NCI-H187 (cell line): ENCODE measurements around the gene TTC1.
A peak's percentile ranks its signal among the peaks of the same experiment; 100 is the strongest.
"Not testable (repeated sequence)": the region's sequence is repeated elsewhere in the genome, so short reads cannot be mapped to it uniquely, and the experiment has no call there.

Source experiments
- DNase-seq, 2 experiments: peaks; one replicate each; lab custom pipeline; 2025; lab: John Stamatoyannopoulos, UW

The TTC1 gene

GRCh38 chr5:159995907-159996306 is 13.0 kb upstream of the TTC1 start:
- DNase-seq, result no peak

- no peak for DNase-seq
Observed at GRCh38 chr5:160001457-160001856, 7.5 kb upstream of the TTC1 start.

- DNase-seq, result no peak
Observed at GRCh38 chr5:160007514-160007913, 1.4 kb upstream of the TTC1 start.

GRCh38 chr5:160008529-160008876 is 436 bp upstream of the TTC1 start:
- DNase-seq, result not testable (repeated sequence)

- DNase-seq, result no peak
Observed at GRCh38 chr5:160009591-160009989, 651 bp downstream of the TTC1 start.

GRCh38 chr5:160011471-160011870 is 2.5 kb downstream of the TTC1 start:
- DNase-seq, result no peak

- not testable (repeated sequence) for DNase-seq
Observed at GRCh38 chr5:160014197-160014596, 5.3 kb downstream of the TTC1 start.

- DNase-seq, result no peak
Observed at GRCh38 chr5:160018945-160019625, 10.1 kb downstream of the TTC1 start.

- no peak for DNase-seq
Observed at GRCh38 chr5:160020266-160020770, 11.4 kb downstream of the TTC1 start.

- DNase-seq, result no peak
Observed at GRCh38 chr5:160020964-160021363, 12.0 kb downstream of the TTC1 start.

GRCh38 chr5:160021831-160022446 is 13.0 kb downstream of the TTC1 start:
- DNase-seq, result peak in 1 of 2 experiments; percentile 3

- no peak for DNase-seq
Observed at GRCh38 chr5:160023007-160023907, 14.3 kb downstream of the TTC1 start.

GRCh38 chr5:160023908-160024630 is 15.1 kb downstream of the TTC1 start:
- DNase-seq, result no peak

- no peak for DNase-seq
Observed at GRCh38 chr5:160029004-160029403, 20.1 kb downstream of the TTC1 start.

GRCh38 chr5:160029540-160030139 is 20.7 kb downstream of the TTC1 start:
- no peak for DNase-seq

- DNase-seq, result no peak
Observed at GRCh38 chr5:160030631-160031377, 21.9 kb downstream of the TTC1 start.

GRCh38 chr5:160033546-160034252 is 24.8 kb downstream of the TTC1 start:
- DNase-seq, result no peak

GRCh38 chr5:160036243-160036642 is 27.3 kb downstream of the TTC1 start:
- no peak for DNase-seq

- DNase-seq, result no peak
Observed at GRCh38 chr5:160036884-160037283, 27.9 kb downstream of the TTC1 start.

- DNase-seq, result no peak
Observed at GRCh38 chr5:160039810-160040470, 31.0 kb downstream of the TTC1 start.
